ENCODE results near the gene NFKBIA. TPM values are rescaled to one million over a fixed set of nuclear protein-coding genes. Genes with fewer than 3 reads are reported as not detected.
"Not testable (repeated sequence)": the region's sequence is repeated elsewhere in the genome, so short reads cannot be mapped to it uniquely, and the experiment has no call there.

NFKBIA gene
- total RNA-seq, 4 donors from 2014 or later = 112 to 387 (median 295) TPM

DNA sequence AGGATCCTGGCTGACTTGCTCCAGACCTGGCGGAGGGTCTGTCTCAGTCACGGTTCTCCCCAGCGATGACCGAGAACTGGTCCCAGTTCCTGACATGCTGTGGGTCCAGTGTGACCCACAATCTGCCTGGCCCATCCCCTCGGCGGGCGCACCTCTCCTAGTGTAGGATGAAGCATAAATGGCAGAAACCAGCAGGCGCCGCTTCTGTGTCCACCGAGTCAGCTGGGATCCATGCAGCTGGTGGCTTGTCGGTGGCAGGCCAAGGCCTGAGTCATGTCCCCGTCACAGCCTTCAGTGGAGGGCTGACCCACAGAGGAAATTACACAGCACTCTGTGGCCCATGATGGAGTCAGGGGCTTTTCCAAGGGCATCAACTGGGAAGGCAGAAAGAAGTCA is 38.5 kb downstream of the NFKBIA start:
- DNase-seq = no peak
- H3K4me3 ChIP-seq = no peak overlapping the region
- no peaks in the 10 kb centered on the region for H3K9me3 ChIP-seq
- intact Hi-C loops (cut with DNase I; ENCODE audit: low total_unique reads) = no loop called here
- H3K27me3 ChIP-seq = no peaks in the 10 kb centered on the region
- no peak for TF ChIP-seq CTCF (IDR thresholded peaks at IDR 0.05)
- TF ChIP-seq POLR2A (IDR thresholded peaks at IDR 0.05) = no peak
- peaks cover 0 to 7% of the 10 kb centered on the region in 2 donors for H3K4me1 ChIP-seq
- H3K36me3 ChIP-seq = no peaks in the 10 kb centered on the region
- H3K27ac ChIP-seq = peak overlapping the region; percentile 63 to 83

GRCh38 chr14:35365130-35366055 is 39.2 kb downstream of the NFKBIA start:
- DNase-seq = peak; percentile 69 to 82
- no peak overlapping the region for H3K4me3 ChIP-seq
- intact Hi-C loops (cut with DNase I; ENCODE audit: low total_unique reads) = no loop called here
- peaks cover 0 to 7% of the 10 kb centered on the region in 2 donors for H3K4me1 ChIP-seq
- no peaks in the 10 kb centered on the region for H3K9me3 ChIP-seq
- TF ChIP-seq CTCF (IDR thresholded peaks at IDR 0.05) (no peak), POLR2A (IDR thresholded peaks at IDR 0.05) (peak in 1 of 2 donors; percentile 24)
- peak overlapping the region; percentile 63 to 83 for H3K27ac ChIP-seq
- no peaks in the 10 kb centered on the region for H3K27me3 ChIP-seq
- H3K36me3 ChIP-seq = no peaks in the 10 kb centered on the region

DNA sequence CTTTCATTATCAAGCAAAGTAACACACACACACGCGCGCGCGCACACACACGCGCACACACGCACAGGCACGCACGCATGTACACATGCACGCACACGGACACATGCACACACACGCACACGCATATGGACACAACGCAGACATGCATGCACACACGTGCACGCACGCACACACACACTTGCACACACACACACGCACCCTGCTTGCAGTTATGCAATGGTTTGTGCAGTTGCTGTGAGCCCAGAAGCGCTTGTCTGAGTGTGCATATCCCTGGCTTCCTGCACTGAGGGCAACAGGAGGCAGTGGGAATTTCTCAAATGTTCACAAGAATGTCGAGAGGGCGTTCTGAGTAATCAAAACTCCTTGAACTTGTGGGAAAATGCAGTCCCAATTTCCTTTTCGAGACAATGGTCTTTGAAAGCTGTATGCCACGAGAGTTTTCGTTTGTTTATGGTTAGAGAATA is 41.6 kb downstream of the NFKBIA start:
- peaks cover 0 to 7% of the 10 kb centered on the region in 2 donors for H3K4me1 ChIP-seq
- intact Hi-C loops (cut with DNase I; ENCODE audit: low total_unique reads) = no loop called here
- DNase-seq = peak in 1 of 2 donors; percentile 47
- H3K9me3 ChIP-seq = no peaks in the 10 kb centered on the region
- no peaks in the 10 kb centered on the region for H3K27me3 ChIP-seq
- TF ChIP-seq CTCF (IDR thresholded peaks at IDR 0.05) = no peak
- TF ChIP-seq POLR2A (IDR thresholded peaks at IDR 0.05) = no peak
- H3K36me3 ChIP-seq = no peaks in the 10 kb centered on the region
- H3K27ac ChIP-seq = peak overlapping the region in 1 of 2 donors; percentile 52
- H3K4me3 ChIP-seq = no peak overlapping the region

DNA sequence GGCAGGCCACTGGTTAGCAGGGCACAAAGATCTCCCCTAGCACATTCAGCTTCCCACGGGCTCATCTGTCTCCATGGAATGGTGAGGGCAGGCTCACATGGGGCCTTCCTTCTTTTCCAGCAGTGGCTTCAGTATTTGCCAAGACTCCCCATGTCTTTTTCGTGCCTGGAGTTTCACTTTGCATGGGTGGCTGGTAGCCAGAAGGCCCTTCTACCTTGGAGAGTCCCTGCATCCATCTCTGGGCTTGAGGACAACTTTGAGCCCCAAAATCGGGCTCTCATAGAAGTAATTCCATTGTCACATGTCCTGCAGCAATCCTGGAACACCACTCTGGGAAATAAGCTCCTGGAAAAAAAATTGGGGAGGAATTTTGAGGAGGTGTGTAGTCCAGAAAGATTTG is 42.1 kb downstream of the NFKBIA start:
- Histone ChIP-seq H3K36me3 (no peaks in the 10 kb centered on the region), H3K27me3 (no peaks in the 10 kb centered on the region), H3K9me3 (no peaks in the 10 kb centered on the region), H3K4me1 (peaks cover 0 to 7% of the 10 kb centered on the region in 2 donors), H3K27ac (peak overlapping the region in 1 of 2 donors; percentile 52), H3K4me3 (no peak overlapping the region)
- intact Hi-C loops (cut with DNase I; ENCODE audit: low total_unique reads) = no loop called here
- DNase-seq = no peak
- TF ChIP-seq CTCF (IDR thresholded peaks at IDR 0.05) (no peak), POLR2A (IDR thresholded peaks at IDR 0.05) (no peak)

DNA sequence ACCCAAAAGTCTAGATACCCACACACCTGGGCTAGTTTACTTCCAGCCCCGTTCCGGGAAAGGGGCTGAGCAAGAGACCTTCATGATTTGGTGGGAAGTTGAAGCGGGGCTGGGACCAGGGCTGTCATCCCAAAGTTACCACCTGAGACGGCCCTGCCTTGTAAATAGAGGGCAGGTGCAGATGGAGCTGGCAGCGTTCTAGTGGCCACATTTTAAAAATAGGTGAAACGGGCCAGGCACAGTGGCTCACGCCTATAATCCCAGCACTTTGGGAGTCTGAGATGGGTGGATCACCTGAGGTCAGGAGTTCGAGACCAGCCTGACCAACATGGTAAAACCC is 43.4 kb downstream of the NFKBIA start:
- no peak for DNase-seq
- no peak overlapping the region for H3K27ac ChIP-seq
- peaks cover 0 to 7% of the 10 kb centered on the region in 2 donors for H3K4me1 ChIP-seq

DNA sequence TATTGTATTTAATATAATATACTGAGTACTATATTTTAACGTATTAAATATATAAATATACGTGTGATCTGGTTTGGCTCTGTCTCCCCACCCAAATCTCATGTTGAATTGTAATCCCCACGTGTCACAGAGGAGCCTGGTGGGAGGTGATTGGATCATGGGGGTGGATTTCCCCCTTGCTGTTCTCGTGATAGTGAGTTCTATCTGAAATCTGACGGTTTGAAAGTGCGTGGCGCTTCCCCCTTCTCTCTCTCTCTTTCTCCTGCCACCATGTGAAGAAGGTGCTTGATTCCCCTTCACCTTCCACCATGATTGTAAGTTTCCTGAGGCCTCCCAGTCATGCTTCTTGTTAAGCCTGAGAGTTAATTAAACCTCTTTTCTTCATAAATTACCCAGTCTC is 44.9 kb downstream of the NFKBIA start:
- H3K4me1 ChIP-seq; H3K27ac ChIP-seq; DNase-seq; intact Hi-C loops (cut with DNase I; ENCODE audit: low total_unique reads); H3K9me3 ChIP-seq; H3K4me3 ChIP-seq; H3K27me3 ChIP-seq; H3K36me3 ChIP-seq: not testable (repeated sequence)

More for the DNA sequence above, 43.4 kb downstream of the NFKBIA start:
- TF ChIP-seq CTCF (IDR thresholded peaks at IDR 0.05) = no peak
- no peak for TF ChIP-seq POLR2A (IDR thresholded peaks at IDR 0.05)
- Histone ChIP-seq H3K9me3 (no peaks in the 10 kb centered on the region), H3K27me3 (no peaks in the 10 kb centered on the region), H3K36me3 (no peaks in the 10 kb centered on the region), H3K4me3 (no peak overlapping the region)
- intact Hi-C loops (cut with DNase I; ENCODE audit: low total_unique reads) = no loop called here

Data from uterus (tissue), 4 donors.